GM06990 (cell line): ENCODE data around the gene CFAP61.

Experiments
- DNase-seq: peaks from one replicate; pipeline ENCODE4 v3.0.0-alpha.2; 2011; ENCODE audit not compliant: insufficient read length; ENCODE audit errors: extremely low read depth
- H3K27me3 ChIP-seq: replicated peaks from 2 replicates; pipeline ENCODE4 v1.6.0; 2011; ENCODE audit warnings: low read length; ENCODE audit not compliant: control insufficient read depth, insufficient read depth
- H3K36me3 ChIP-seq: 2 replicates; pipeline ENCODE4 v1.5.1; 2011; ENCODE audit warnings: low read length; ENCODE audit not compliant: control insufficient read depth, insufficient read depth
- H3K4me3 ChIP-seq: replicated peaks from 2 replicates; pipeline ENCODE4 v1.5.1; 2011; ENCODE audit warnings: low read depth, mild to moderate bottlenecking, control low read depth, low read length
- CTCF ChIP-seq: IDR thresholded peaks from 2 replicates; pipeline ENCODE4 v1.5.1; 2011; ENCODE audit warnings: low read length, control low read depth, mild to moderate bottlenecking, inconsistent platforms; ENCODE audit not compliant: insufficient read depth, poor library complexity, severe bottlenecking

Gene CFAP61

DNA sequence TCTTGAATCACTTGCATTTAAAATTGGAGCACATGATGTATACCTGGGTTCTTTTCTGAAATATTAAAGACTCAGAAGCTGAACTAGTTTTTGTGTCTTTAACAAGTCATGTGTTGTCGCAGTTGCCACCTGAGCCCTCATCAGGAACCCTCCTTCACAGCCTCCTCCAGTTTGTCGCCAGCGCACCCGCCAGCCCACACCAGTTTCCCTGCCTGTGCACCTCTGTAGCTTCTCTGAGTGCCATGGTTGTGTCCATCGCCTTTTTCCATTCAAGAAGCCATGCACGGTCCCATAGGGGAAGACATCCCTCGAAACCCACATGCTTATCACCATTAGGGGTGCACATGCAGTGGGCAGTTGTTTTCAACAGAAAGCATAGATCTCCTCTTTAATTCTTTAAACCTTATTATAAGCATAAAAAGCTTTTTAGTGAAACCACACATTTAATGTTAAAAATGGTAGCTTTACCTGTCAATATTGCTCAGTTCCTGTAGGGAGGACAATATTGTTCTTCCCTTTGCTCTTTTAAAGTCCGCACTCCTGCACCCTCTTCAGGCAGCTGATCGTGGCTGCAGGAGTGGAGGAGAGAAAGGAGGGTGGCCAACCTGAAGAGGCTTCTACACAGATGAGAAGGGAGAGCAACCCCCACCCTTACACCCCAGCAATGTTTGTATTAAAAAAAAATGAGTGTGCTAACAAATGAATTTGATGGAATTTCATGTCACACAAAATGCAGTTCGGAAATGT, 121.9 kb downstream of the CFAP61 start:
- DNase-seq = no peak
- no peak overlapping the region for H3K4me3 ChIP-seq
- no peaks in the 10 kb centered on the region for H3K27me3 ChIP-seq
- no peak for TF ChIP-seq CTCF
- no peaks in the 10 kb centered on the region for H3K36me3 ChIP-seq

- Histone ChIP-seq H3K4me3 (no peak overlapping the region), H3K36me3 (no peaks in the 10 kb centered on the region), H3K27me3 (no peaks in the 10 kb centered on the region)
- no peak for DNase-seq
- no peak for TF ChIP-seq CTCF
These were observed 129.0 kb downstream of the CFAP61 start for GRCh38 chr20:20181322-20181721.

- DNase-seq = no peak
- TF ChIP-seq CTCF = peak; percentile 68
- Histone ChIP-seq H3K4me3 (no peak overlapping the region), H3K36me3 (no peaks in the 10 kb centered on the region), H3K27me3 (no peaks in the 10 kb centered on the region)
These were observed 131.8 kb downstream of the CFAP61 start for GRCh38 chr20:20184149-20184548.

DNA sequence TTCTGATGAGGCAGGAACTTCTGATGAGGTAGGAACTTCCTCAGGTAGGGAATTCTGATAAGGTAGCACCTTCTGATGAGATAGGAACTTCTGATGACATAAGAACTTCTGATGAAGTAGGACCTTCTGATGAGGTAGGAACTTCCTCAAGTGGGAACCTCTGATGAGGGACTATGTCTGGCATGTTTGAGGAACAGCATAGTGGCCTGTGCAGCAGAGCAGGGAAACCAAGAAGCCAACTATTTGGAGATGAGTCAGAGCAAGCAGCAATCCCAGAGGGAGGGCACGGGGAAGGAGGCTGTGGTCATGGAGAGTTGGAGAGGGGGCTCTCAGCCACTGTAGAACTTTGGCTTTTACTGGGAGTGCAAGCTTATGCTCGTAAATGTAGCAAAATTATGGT, 132.4 kb downstream of the CFAP61 start:
- Histone ChIP-seq H3K36me3 (no peaks in the 10 kb centered on the region), H3K27me3 (no peaks in the 10 kb centered on the region), H3K4me3 (no peak overlapping the region)
- TF ChIP-seq CTCF = no peak
- DNase-seq = no peak

DNA sequence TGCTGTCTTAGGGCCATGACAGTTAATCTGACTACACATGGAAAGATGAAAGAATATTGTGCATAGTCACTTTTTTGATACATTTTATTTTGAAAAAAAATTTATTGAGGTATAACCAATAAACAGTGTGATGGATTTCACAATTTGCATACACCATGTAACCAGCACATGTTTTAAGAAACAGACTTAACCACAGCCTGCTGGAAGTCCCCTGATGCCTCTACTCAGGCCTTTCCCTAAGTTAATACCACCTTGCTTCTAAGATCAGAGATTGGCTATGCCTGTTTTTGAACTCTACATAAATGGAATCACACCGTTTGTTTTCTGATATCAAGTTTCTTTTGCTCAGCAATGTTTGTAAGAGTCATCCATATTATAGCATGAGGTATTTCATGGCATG, 136.3 kb downstream of the CFAP61 start:
- no peak overlapping the region for H3K4me3 ChIP-seq
- DNase-seq = no peak
- H3K27me3 ChIP-seq = no peaks in the 10 kb centered on the region
- no peak for TF ChIP-seq CTCF
- H3K36me3 ChIP-seq = no peaks in the 10 kb centered on the region

DNA sequence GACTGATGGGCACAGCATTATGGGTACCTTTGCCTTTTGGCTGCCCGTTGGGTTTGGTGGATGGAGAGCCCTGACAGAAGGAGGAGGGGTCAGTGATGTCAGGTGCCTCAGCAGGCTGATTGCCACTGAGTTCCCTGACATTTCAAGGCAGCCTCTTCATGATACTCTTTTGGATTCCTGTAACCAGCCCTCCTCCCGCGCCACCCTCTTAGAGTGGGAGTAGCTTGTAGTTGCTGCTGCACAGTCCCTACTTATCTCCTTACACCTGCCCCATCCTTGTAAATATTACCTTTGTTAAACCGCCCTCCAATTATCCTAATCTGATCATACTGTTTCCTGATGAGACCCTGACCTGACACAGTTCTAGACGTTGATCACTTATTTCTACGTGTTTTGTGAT, 140.0 kb downstream of the CFAP61 start:
- Histone ChIP-seq H3K27me3 (no peaks in the 10 kb centered on the region), H3K36me3 (no peaks in the 10 kb centered on the region), H3K4me3 (no peak overlapping the region)
- TF ChIP-seq CTCF = no peak
- no peak for DNase-seq
